Muscle layer of colon (tissue), 2 donors: ENCODE data around the gene SLC16A7.

Source experiments
- H3K27ac ChIP-seq: one replicate; pipeline ENCODE4 v1.7.0; 2013; ENCODE audit warnings: low read depth, mild to moderate bottlenecking, low read length, moderate library complexity
- H3K27me3 ChIP-seq, 2 donors: one replicate each; pipeline ENCODE4 v1.7.0; 2013; ENCODE audit warnings: low read length in 2 of 2, mild to moderate bottlenecking in 2 of 2; ENCODE audit not compliant: insufficient read depth in 2 of 2, control insufficient read depth in 1 of 2
- H3K36me3 ChIP-seq: one replicate; pipeline ENCODE4 v1.7.0; 2013; ENCODE audit warnings: mild to moderate bottlenecking, low read length; ENCODE audit not compliant: insufficient read depth
- H3K4me1 ChIP-seq: one replicate; pipeline ENCODE4 v1.7.0; 2013; ENCODE audit warnings: mild to moderate bottlenecking, low read length; ENCODE audit not compliant: insufficient read depth
- H3K4me3 ChIP-seq, 2 donors: one replicate each; pipeline ENCODE4 v1.7.0; 2013; ENCODE audit warnings: low read length in 2 of 2, low read depth in 1 of 2, mild to moderate bottlenecking in 1 of 2, moderate library complexity in 1 of 2
- H3K9ac ChIP-seq: one replicate; pipeline ENCODE4 v1.7.0; 2013; ENCODE audit warnings: low read length
- H3K9me3 ChIP-seq: one replicate; pipeline ENCODE4 v1.7.0; 2013; ENCODE audit warnings: mild to moderate bottlenecking, low read length
- donor health status: abdominal sarcoma.
- donor health status: Adenocarcinoma of cecum.

The SLC16A7 gene, protein sequence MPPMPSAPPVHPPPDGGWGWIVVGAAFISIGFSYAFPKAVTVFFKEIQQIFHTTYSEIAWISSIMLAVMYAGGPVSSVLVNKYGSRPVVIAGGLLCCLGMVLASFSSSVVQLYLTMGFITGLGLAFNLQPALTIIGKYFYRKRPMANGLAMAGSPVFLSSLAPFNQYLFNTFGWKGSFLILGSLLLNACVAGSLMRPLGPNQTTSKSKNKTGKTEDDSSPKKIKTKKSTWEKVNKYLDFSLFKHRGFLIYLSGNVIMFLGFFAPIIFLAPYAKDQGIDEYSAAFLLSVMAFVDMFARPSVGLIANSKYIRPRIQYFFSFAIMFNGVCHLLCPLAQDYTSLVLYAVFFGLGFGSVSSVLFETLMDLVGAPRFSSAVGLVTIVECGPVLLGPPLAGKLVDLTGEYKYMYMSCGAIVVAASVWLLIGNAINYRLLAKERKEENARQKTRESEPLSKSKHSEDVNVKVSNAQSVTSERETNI

DNA sequence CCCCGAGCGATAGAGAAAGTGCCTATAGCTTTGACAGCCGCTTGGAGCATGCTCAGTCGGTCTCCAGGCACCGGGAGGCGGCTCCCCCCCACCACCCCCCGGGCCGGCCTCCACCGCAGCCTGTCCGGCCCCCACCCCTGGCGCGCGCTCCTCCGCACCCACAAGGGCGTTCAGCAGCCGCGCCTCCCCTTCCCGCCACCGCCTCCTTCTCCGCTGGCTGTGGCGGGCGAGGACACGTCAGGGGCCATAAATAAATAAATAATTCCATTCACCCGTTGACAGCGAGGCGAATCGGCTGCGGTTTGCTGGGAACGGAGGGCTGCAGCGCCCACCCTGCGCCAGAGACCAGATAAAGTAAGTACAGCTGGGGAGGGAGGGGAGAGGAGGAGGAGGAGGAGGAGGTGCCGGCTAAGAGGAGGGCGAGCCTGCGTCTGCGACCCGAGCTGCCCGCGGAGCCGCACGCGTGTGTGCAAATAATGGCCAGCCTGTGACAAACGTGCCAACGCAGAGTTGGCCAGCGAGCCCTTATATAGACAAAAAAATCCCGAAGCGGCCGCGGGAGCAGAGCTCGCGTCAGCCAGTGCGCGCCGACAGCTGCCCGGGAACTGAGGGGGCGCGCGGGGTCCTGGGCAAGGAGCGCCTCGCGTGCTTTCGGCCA, at the start of gene SLC16A7:
Gene SLC16A7 (plus strand): TSS at position 147 of the 658 bp plus-strand sequence. CDS start 108,773 bp downstream, outside the sequence.
- H3K4me1 ChIP-seq: peaks cover 14% of the 10 kb centered on the region
- no peaks in the 10 kb centered on the region for H3K36me3 ChIP-seq
- H3K9ac ChIP-seq: peak within 1 kb of the TSS; percentile 77
- H3K27ac ChIP-seq: peak within 1 kb of the TSS; percentile 94
- H3K4me3 ChIP-seq: peak within 1 kb of the TSS; percentile 82 to 85
- no peaks in the 10 kb centered on the region for H3K9me3 ChIP-seq
- no peaks in the 10 kb centered on the region for H3K27me3 ChIP-seq

DNA sequence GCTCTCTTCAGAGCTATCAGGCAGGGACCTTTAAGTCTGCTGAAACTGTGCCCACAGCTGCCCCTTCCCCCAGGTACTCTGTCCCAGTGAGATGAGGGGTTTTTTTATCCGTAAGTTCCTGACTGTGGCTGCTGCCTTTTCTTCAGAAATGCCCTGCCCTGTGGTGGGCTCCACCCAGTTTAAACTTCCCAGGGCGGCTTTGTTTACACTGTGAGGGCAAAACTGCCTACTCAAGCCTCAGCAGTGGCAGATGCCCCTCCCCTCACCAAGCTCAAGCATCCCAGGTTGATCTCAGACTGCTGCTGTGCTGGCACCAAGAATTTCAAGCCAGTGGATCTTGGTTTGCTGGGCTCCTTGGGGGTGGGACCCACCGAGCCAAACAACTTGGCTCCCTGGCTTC, 46.9 kb upstream of the SLC16A7 start:
- Histone ChIP-seq H3K4me1 (no peaks in the 10 kb centered on the region), H3K4me3 (no peak overlapping the region), H3K27ac (no peak overlapping the region), H3K9ac (no peak overlapping the region), H3K27me3 (no peaks in the 10 kb centered on the region), H3K9me3 (no peaks in the 10 kb centered on the region), H3K36me3 (no peaks in the 10 kb centered on the region)

DNA sequence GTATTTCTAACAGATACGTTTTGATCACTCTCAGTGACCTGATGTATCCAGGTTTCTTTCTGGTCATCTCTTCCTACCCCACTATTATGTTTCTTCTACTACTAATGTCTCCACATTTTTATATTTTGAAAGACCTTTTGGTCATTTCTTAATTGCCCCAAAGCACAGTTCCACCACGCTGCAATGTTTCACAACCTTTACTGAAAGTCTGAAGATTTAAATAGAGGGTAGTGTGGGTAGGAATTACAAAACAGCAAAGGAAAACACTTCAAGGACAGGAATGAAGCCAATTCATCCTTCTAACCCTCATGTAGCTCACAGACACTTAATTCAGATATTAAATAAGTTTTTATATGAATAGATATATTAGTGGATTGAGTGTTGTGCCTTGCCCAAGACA, 36.1 kb upstream of the SLC16A7 start:
- Histone ChIP-seq H3K27ac (no peak overlapping the region), H3K27me3 (no peaks in the 10 kb centered on the region), H3K9me3 (no peaks in the 10 kb centered on the region), H3K4me1 (no peaks in the 10 kb centered on the region), H3K36me3 (no peaks in the 10 kb centered on the region), H3K4me3 (no peak overlapping the region), H3K9ac (no peak overlapping the region)

GRCh38 chr12:59570145-59570544, 25.7 kb upstream of the SLC16A7 start:
- no peaks in the 10 kb centered on the region for H3K4me1 ChIP-seq
- H3K36me3 ChIP-seq: no peaks in the 10 kb centered on the region
- H3K9me3 ChIP-seq: no peaks in the 10 kb centered on the region
- H3K27ac ChIP-seq: no peak overlapping the region
- H3K4me3 ChIP-seq: no peak overlapping the region
- no peaks in the 10 kb centered on the region for H3K27me3 ChIP-seq
- H3K9ac ChIP-seq: no peak overlapping the region

DNA sequence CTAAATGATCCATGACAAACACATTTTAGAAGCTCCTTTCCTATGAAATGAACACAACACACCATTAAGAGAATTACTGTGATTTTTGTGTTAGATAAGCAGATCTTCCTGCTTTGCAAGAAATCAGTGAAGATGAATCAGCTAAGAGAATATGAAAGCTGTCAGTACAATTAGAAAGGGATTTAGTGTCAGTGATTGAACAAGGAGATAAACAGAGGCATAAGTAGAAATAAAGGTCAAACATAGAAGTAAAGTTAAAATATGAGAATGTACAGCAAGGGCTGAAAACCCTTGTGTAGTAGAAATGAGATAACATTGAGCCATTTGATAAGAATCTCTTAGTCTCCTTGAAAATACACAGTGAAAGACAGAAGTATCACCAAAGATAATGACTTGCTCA, 21.4 kb upstream of the SLC16A7 start:
- H3K4me3 ChIP-seq: no peak overlapping the region
- H3K36me3 ChIP-seq: no peaks in the 10 kb centered on the region
- H3K9me3 ChIP-seq: no peaks in the 10 kb centered on the region
- H3K9ac ChIP-seq: no peak overlapping the region
- no peak overlapping the region for H3K27ac ChIP-seq
- no peaks in the 10 kb centered on the region for H3K4me1 ChIP-seq
- no peaks in the 10 kb centered on the region for H3K27me3 ChIP-seq

GRCh38 chr12:59575826-59576225, 20.0 kb upstream of the SLC16A7 start:
- H3K4me3 ChIP-seq: no peak overlapping the region
- H3K4me1 ChIP-seq: no peaks in the 10 kb centered on the region
- no peak overlapping the region for H3K9ac ChIP-seq
- no peak overlapping the region for H3K27ac ChIP-seq
- H3K27me3 ChIP-seq: no peaks in the 10 kb centered on the region
- H3K36me3 ChIP-seq: no peaks in the 10 kb centered on the region
- no peaks in the 10 kb centered on the region for H3K9me3 ChIP-seq

DNA sequence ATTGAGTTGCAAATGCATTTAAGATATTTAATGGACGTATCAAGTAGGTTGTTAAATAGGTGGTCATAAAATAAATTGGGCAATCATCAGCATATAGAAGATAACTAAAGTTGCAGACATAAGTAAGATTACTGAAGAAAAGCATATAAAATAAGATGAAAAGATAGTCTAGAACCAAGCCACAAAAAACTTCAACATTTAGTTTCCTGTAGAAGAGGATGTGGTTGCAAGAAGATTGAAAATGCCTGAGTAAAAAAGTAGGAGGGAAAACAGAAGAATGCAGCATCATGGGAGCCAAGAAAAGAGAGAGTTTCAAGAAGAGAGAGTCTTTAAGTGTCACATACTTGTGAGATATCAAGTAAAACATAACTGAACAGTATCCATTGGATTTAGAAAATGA, 17.6 kb upstream of the SLC16A7 start:
- H3K27me3 ChIP-seq: no peaks in the 10 kb centered on the region
- no peaks in the 10 kb centered on the region for H3K4me1 ChIP-seq
- no peaks in the 10 kb centered on the region for H3K9me3 ChIP-seq
- no peak overlapping the region for H3K27ac ChIP-seq
- no peak overlapping the region for H3K9ac ChIP-seq
- no peaks in the 10 kb centered on the region for H3K36me3 ChIP-seq
- H3K4me3 ChIP-seq: no peak overlapping the region

DNA sequence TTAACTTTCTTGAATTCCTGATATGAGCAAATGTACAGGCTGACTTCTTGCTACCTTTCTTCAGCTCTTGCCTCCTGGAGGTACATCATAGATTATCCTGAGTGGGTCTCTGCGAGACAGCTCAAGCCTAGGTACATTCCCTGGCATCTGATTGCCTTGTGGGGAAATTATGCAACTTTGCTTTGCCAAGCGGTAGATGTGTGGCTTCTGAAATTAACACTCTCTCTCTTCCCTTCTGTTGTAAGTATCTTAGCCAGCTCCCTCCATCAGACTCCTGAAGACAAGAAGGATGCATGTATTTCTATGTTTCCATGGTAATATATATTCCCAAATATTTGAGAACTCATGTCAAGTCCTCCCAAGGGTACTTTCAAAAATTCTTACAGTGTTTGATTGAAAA, 16.2 kb upstream of the SLC16A7 start:
- H3K36me3 ChIP-seq: no peaks in the 10 kb centered on the region
- no peak overlapping the region for H3K4me3 ChIP-seq
- no peak overlapping the region for H3K9ac ChIP-seq
- no peaks in the 10 kb centered on the region for H3K27me3 ChIP-seq
- no peaks in the 10 kb centered on the region for H3K9me3 ChIP-seq
- H3K4me1 ChIP-seq: no peaks in the 10 kb centered on the region
- H3K27ac ChIP-seq: no peak overlapping the region

DNA sequence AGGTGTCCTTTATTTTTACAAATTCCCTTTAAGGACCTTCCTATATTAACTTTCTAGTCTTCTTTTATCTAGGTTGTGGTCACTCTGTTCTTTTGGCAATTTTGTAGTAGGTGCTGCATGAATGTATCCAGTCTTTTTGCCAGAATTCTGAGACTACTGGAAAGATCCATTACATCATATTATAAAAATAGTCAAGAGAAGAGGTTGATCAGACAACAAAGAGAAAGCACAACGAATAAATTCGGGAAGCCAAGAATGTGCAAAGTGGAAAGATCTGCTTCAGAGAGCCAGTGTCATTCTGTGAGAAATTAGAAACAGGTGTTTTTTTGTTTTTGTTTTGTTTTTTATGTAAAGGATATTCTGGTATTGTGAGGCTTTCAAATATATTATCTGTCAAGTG, 15.8 kb upstream of the SLC16A7 start:
- Histone ChIP-seq H3K4me1 (no peaks in the 10 kb centered on the region), H3K27ac (no peak overlapping the region)

GRCh38 chr12:59583003-59583712, 12.7 kb upstream of the SLC16A7 start:
- H3K4me3 ChIP-seq: no peak overlapping the region
- no peak overlapping the region for H3K9ac ChIP-seq
- H3K36me3 ChIP-seq: no peaks in the 10 kb centered on the region
- no peaks in the 10 kb centered on the region for H3K9me3 ChIP-seq
- no peaks in the 10 kb centered on the region for H3K4me1 ChIP-seq
- H3K27ac ChIP-seq: no peak overlapping the region
- no peaks in the 10 kb centered on the region for H3K27me3 ChIP-seq

More for the DNA sequence above, 15.8 kb upstream of the SLC16A7 start:
- no peaks in the 10 kb centered on the region for H3K36me3 ChIP-seq
- H3K27me3 ChIP-seq: no peaks in the 10 kb centered on the region
- H3K4me3 ChIP-seq: no peak overlapping the region
- H3K9ac ChIP-seq: no peak overlapping the region
- no peaks in the 10 kb centered on the region for H3K9me3 ChIP-seq

GRCh38 chr12:59587710-59588109, 8.1 kb upstream of the SLC16A7 start:
- Histone ChIP-seq H3K27me3 (no peaks in the 10 kb centered on the region), H3K9me3 (no peaks in the 10 kb centered on the region), H3K27ac (no peak overlapping the region), H3K36me3 (no peaks in the 10 kb centered on the region), H3K4me1 (no peaks in the 10 kb centered on the region), H3K4me3 (no peak overlapping the region), H3K9ac (no peak overlapping the region)
